Suprapubic skin (tissue), 4 donors: ENCODE results near the gene PIAS1. TPM values are rescaled to one million over a fixed set of nuclear protein-coding genes. Genes with fewer than 3 reads are reported as not detected.
"Not testable (repeated sequence)": the region's sequence is repeated elsewhere in the genome, so short reads cannot be mapped to it uniquely, and the experiment has no call there.

ENCODE experiments used
- DNase-seq, 2 donors: peaks; one replicate each; pipeline ENCODE4 v3.0.0-alpha.2; 2019; ENCODE audit warnings: low spot score in 2 of 2
- H3K27ac ChIP-seq: fragments of 200-600 bp; sonication (generic); one replicate; pipeline ENCODE4 v1.5.1; 2019
- H3K27me3 ChIP-seq: fragments of 200-600 bp; sonication (generic); one replicate; pipeline ENCODE4 v1.5.1; 2019
- H3K36me3 ChIP-seq: fragments of 200-600 bp; sonication (generic); one replicate; pipeline ENCODE4 v1.5.1; 2019
- H3K4me1 ChIP-seq: fragments of 200-600 bp; sonication (generic); one replicate; pipeline ENCODE4 v1.5.1; 2019
- H3K4me3 ChIP-seq: fragments of 200-600 bp; sonication (generic); one replicate; pipeline ENCODE4 v1.5.1; 2019; ENCODE audit warnings: mild to moderate bottlenecking
- H3K9me3 ChIP-seq: fragments of 200-600 bp; sonication (generic); one replicate; pipeline ENCODE4 v1.5.1; 2019
- EP300 ChIP-seq: sonication (generic); formaldehyde crosslinking; IDR thresholded peaks from one replicate; pipeline ENCODE4 v1.6.1; 2017; ENCODE audit warnings: antibody characterized with exemption
- POLR2A ChIP-seq, 2 donors: fragments of 450-650 bp; IDR thresholded peaks; one replicate each; pipeline ENCODE4 v1.6.1; 2017; ENCODE audit warnings: antibody characterized with exemption in 2 of 2, mild to moderate bottlenecking in 2 of 2, moderate library complexity in 2 of 2
- POLR2AphosphoS5 ChIP-seq, 3 donors: sonication (generic); formaldehyde crosslinking; IDR thresholded peaks; one replicate each; pipeline ENCODE4 v1.6.1; 2017; ENCODE audit warnings: antibody characterized with exemption in 3 of 3
- WGBS: methylation state at CpG from one replicate; pipeline ENCODE4 v1.1.5; 2018; 5-methylcytosine and 5-hydroxymethylcytosine counted together
- total RNA-seq, 4 donors: library from RNA; depleted of rRNA; stranded (reverse); fragments of >200 nt; gene quantifications; one replicate each; pipeline ENCODE4 v1.1.0, GENCODE V29; 2016
- TF ChIP-seq, protein P1 (sequence below), 2 donors: fragments of 200-600 bp in 1 of 2; fragments of 450-650 bp in 1 of 2; sonication (generic) in 1 of 2; IDR thresholded peaks; one replicate each; pipeline ENCODE4 v1.5.1; 2016 to 2019; ENCODE audit warnings: antibody characterized with exemption in 2 of 2, mild to moderate bottlenecking in 1 of 2, moderate library complexity in 1 of 2

PIAS1 gene
- total RNA-seq, 4 donors from 2014 or later = 43.7 to 71.5 (median 52.5) TPM

DNA sequence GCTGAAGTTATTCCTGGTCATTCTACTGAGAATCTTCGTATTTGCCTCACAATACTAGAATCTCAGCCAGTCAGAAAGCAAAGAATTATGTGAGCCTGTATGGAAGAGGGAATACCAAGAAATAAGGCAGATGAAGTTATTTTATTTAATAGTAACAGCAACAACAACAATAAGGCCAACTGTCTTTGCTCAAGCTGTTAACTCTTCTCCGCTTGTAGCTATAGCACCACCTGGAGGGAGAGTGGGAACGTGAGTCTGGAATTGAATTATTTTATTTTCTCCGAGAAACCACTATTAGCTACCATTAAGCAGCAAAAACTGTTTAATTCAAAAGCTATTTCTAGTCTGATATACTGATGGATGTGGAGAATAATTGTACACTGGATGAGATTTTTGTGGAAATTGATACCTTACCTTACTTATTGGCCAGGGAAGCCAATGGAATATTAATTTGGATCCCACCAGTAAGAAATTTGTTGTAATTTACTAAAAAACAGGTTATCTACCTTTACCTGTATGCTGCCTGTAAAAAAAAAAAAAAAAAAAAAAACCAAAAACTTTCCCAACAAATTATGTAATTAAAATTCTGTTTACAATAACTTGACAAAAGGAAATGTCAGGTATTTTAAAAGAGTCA lies 100.9 kb downstream of the PIAS1 start:
- no peak for DNase-seq
- Histone ChIP-seq H3K4me3 (no peak overlapping the region), H3K9me3 (no peaks in the 10 kb centered on the region), H3K27me3 (no peaks in the 10 kb centered on the region), H3K36me3 (peaks cover 26% of the 10 kb centered on the region), H3K4me1 (no peaks in the 10 kb centered on the region), H3K27ac (no peak overlapping the region)
- TF ChIP-seq, protein P1, sequence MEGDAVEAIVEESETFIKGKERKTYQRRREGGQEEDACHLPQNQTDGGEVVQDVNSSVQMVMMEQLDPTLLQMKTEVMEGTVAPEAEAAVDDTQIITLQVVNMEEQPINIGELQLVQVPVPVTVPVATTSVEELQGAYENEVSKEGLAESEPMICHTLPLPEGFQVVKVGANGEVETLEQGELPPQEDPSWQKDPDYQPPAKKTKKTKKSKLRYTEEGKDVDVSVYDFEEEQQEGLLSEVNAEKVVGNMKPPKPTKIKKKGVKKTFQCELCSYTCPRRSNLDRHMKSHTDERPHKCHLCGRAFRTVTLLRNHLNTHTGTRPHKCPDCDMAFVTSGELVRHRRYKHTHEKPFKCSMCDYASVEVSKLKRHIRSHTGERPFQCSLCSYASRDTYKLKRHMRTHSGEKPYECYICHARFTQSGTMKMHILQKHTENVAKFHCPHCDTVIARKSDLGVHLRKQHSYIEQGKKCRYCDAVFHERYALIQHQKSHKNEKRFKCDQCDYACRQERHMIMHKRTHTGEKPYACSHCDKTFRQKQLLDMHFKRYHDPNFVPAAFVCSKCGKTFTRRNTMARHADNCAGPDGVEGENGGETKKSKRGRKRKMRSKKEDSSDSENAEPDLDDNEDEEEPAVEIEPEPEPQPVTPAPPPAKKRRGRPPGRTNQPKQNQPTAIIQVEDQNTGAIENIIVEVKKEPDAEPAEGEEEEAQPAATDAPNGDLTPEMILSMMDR (IDR thresholded peaks at IDR 0.05) = peak; percentile 62 to 66
- no peak for TF ChIP-seq EP300
- 39% methylated on average over 4 of the region's 4 CpGs for WGBS

DNA sequence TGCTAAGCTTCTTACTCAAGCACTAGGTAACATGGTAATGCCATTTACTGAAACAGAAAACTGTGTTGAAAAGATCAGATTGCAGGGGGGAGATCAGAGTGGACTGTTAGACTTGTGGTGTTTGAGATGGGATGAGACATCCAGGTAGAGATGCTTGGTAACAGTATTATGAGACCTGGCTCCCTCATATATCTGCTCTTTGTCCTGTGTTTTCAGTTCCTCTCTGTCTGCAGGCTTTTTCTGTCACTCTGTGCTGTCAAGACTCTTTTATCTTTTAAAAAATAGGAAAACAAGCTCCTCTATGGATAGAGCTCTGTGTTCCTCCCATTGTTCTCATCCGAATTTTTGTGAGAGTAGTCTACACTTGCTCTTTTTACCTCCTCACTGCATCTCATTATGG lies 103.0 kb downstream of the PIAS1 start:
- DNase-seq = no peak
- Histone ChIP-seq H3K36me3 (peaks cover 34% of the 10 kb centered on the region), H3K27ac (no peak overlapping the region), H3K27me3 (no peaks in the 10 kb centered on the region), H3K9me3 (no peaks in the 10 kb centered on the region), H3K4me1 (no peaks in the 10 kb centered on the region), H3K4me3 (no peak overlapping the region)
- 62% methylated on average over 1 of the region's 1 CpG for WGBS
- TF ChIP-seq, protein P1 (IDR thresholded peaks at IDR 0.05) = no peak
- no peak for TF ChIP-seq POLR2A (IDR thresholded peaks at IDR 0.05)
- no peak for TF ChIP-seq POLR2AphosphoS5 (IDR thresholded peaks at IDR 0.05)
- TF ChIP-seq EP300 = no peak

DNA sequence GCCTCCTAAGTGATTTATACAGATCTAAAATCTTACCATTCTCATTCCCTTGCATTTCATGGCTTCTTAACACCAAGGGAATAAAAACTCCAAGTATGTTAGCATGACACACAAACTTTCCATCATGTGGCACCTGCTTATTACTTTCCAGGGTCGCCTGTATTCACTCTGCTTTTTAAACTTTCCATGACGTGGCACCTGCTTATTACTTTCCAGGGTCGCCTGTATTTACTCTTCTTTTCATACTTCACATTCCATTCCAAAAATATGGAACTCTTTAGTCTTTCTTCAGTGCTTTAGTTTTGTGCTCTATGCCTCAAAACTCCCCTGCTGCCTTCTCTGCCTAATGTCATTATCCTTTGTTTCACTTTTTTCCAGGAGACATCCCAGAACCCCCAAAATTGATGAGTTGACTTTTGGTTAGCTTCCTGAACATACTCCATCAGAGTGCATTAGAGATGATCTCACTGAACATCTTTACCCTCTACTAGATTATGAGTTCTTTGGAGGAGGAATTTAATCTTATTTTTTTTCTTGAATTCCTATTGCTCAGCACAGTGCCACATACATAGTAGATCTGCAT lies 104.0 kb downstream of the PIAS1 start:
- 74% methylated on average over 3 of the region's 3 CpGs for WGBS
- no peak overlapping the region for H3K27ac ChIP-seq

DNA sequence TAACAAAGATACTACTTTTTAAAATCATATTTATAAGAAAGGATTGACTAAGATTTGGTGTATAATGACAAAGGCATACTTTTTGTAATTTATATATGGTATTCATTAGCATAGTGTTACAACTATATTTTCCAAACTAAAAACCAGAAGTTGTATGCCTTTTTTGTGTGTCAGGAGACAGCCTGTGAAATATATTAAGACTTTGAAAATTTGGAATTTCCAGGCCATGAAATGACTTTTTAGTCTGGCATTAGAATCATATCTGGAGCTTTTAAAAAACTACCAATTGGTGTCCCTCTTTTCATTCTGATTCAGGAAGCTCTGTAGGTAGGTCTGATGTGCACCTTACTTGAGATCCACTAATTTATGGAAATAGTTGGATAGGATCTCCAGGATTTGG lies 109.1 kb downstream of the PIAS1 start:
- Histone ChIP-seq H3K4me1 (no peaks in the 10 kb centered on the region), H3K4me3 (no peak overlapping the region), H3K27me3 (no peaks in the 10 kb centered on the region), H3K9me3 (no peaks in the 10 kb centered on the region), H3K27ac (no peak overlapping the region), H3K36me3 (peaks cover 43% of the 10 kb centered on the region)
- TF ChIP-seq POLR2AphosphoS5 (IDR thresholded peaks at IDR 0.05) (no peak), POLR2A (IDR thresholded peaks at IDR 0.05) (no peak), EP300 (no peak)
- TF ChIP-seq, protein P1 (IDR thresholded peaks at IDR 0.05) = no peak
- DNase-seq = no peak

More for the DNA sequence above, 104.0 kb downstream of the PIAS1 start:
- H3K36me3 ChIP-seq = peaks cover 34% of the 10 kb centered on the region
- no peak for TF ChIP-seq POLR2A (IDR thresholded peaks at IDR 0.05)
- peak; percentile 55 for TF ChIP-seq EP300
- TF ChIP-seq, protein P1 (IDR thresholded peaks at IDR 0.05) = no peak
- TF ChIP-seq POLR2AphosphoS5 (IDR thresholded peaks at IDR 0.05) = no peak
- no peak for DNase-seq
- no peak overlapping the region for H3K4me3 ChIP-seq
- no peaks in the 10 kb centered on the region for H3K27me3 ChIP-seq
- H3K4me1 ChIP-seq = no peaks in the 10 kb centered on the region
- H3K9me3 ChIP-seq = no peaks in the 10 kb centered on the region

DNA sequence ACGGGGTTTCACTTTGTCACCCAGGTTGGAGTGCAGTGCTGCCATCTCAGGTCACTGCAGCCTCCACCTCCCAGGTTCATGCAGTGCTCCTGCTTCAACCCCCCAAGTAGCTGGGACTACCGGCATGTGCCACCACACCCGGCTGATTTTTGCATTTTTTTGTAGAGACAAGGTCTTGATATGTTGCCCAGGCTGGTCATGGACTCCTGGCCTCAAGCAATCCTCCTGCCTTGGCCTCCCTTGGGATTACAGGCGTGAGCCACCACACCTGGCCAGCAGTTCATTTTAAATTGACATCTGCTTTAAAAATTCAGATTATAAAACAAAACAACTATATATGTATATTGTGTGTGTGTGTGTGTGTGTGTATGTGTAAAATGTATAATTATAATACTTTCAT lies 112.7 kb downstream of the PIAS1 start:
- no peaks in the 10 kb centered on the region for H3K27me3 ChIP-seq
- TF ChIP-seq, protein P1 (IDR thresholded peaks at IDR 0.05) = no peak
- TF ChIP-seq POLR2AphosphoS5 (IDR thresholded peaks at IDR 0.05) = no peak
- no peak for TF ChIP-seq POLR2A (IDR thresholded peaks at IDR 0.05)
- TF ChIP-seq EP300 = no peak

DNA sequence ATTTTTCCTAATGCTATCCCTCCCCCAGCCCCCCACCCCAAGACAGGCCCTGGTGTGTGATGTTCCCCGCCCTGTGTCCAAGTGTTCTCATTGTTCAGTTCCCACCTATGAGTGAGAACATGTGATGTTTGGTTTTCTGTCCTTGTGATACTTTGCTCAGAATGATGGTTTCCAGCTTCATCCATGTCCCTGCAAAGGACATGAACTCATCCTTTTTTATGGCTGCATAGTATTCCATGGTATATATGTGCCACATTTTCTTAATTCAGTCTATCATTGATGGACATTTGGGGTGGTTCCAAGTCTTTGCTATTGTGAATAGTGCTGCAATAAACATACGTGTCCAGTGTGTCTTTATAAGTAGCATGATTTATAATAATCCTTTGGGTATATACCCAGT lies 117.9 kb downstream of the PIAS1 start:
- not testable (repeated sequence) for H3K4me1 ChIP-seq, DNase-seq, H3K9me3 ChIP-seq, H3K27me3 ChIP-seq, H3K27ac ChIP-seq, H3K4me3 ChIP-seq
- WGBS = 100% methylated on average over 2 of the region's 2 CpGs
- H3K36me3 ChIP-seq = peaks cover 51% of the 10 kb centered on the region

More for the DNA sequence above, 112.7 kb downstream of the PIAS1 start:
- DNase-seq = no peak
- Histone ChIP-seq H3K9me3 (no peaks in the 10 kb centered on the region), H3K4me3 (no peak overlapping the region), H3K36me3 (peaks cover 43% of the 10 kb centered on the region), H3K27ac (no peak overlapping the region), H3K4me1 (no peaks in the 10 kb centered on the region)
- 77% methylated on average over 4 of the region's 4 CpGs for whole genome bisulfite sequencing
